Activated CD4-positive, alpha-beta T cell treated with anti-CD3 and anti-CD28 coated beads, Interleukin-2, amount 50 U/mL, for 24 hours (primary cell): ENCODE data around the gene AXIN1.
"Not testable (repeated sequence)": the region's sequence is repeated elsewhere in the genome, so short reads cannot be mapped to it uniquely, and the experiment has no call there.

ENCODE experiments used
- DNase-seq, 2 donors: peaks; one replicate each; pipeline ENCODE4 v3.0.0-alpha.2; 2020; ENCODE audit warnings: low read depth in 1 of 2, low spot score in 1 of 2

The AXIN1 gene

DNA sequence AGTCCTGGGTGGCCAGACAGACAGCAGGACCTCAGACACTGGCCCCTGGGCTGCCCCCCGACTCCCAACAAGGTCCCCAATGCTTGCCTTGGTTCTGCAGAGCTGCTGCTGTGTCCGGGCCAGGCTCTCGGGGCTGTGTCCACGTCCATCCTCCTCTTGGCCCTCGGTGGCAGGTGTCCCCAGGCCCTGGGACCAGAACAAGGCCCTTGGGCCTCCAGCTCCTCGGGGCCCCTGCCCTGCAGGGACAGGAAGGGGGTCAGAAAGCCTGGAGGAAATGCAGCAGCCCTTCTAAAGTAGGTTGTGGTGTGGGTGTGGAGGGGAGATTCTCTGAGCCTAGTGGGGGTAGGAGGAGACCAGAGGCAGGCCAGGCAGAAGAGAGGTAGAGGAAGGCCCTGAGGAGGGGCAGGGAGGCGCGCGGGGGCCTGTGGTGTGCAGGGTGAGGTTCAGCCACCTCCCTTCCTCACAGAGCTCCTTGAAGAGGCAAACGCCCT is 2.5 kb upstream of the AXIN1 start:
- DNase-seq, result no peak

DNA sequence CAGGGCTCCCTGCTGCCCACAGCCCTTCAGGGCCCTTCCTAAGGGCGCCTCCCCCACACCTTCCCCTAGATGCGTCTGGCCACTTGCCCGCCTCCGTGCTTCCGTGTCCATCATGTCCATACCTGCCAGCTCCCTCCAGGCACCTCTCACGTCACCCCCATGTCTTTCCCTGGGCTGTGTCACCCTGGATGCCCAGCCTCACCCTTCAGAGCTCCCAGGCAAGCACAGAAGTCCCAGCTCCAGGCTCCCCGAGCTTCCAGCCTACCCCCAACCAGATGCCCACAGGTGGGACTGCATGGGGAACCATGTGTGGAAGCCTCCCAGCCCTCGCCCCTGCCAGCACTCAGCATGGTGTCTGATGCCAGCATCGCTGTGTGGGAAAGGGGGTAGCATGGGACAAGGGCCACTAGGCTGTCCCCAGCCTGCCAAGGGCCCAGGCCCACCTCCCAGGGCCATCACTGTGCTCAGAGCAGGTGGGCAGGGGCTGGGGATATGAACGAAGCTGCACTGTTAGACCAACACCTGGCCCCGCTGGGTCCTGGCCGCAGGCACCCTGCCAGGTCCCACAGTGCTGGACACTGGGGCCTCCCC is 1.9 kb upstream of the AXIN1 start:
- DNase-seq, result no peak

DNA sequence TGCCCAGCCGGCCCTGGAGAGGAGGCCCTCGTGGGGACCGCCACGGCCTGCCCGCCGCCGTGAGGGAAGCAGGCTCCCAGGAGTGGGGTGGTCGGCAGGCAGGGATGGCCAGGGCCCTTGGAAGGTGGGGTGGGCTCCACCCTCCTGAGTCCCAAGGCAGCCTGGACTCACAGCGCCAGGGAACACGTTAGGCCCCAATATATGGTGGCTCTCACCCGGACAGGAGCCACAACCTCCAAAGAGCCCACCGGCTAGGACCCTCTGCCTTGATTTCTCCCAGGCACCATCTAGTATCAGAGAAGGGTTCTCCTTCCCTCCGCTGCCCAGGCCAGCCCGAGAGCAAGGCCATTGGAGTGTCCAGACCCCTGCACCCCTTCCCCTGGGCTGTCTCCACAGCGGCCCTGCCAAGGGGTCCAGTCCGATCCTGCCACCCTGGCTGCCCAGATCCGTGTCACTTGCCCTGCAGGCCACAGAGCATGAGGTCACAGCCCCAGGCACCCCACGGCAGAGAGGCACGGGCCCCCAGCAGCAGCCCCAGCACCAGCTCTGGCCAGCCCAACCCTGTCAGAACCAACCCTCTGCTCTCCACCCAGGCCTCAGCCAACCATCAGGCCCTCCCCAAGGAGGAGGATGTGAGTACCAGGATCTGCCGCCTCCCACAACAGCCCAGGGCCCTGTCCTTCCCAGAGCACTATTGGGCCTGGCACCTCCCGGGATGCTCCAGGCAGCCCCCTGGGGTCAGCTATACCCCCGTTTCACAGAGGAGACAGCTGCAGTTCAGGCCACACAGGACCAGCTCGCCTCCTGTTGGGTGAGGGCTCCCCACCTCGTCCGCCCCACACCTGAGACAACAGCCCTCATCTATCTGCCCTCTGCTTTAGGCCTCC is 1.1 kb upstream of the AXIN1 start:
- no peak for DNase-seq

DNA sequence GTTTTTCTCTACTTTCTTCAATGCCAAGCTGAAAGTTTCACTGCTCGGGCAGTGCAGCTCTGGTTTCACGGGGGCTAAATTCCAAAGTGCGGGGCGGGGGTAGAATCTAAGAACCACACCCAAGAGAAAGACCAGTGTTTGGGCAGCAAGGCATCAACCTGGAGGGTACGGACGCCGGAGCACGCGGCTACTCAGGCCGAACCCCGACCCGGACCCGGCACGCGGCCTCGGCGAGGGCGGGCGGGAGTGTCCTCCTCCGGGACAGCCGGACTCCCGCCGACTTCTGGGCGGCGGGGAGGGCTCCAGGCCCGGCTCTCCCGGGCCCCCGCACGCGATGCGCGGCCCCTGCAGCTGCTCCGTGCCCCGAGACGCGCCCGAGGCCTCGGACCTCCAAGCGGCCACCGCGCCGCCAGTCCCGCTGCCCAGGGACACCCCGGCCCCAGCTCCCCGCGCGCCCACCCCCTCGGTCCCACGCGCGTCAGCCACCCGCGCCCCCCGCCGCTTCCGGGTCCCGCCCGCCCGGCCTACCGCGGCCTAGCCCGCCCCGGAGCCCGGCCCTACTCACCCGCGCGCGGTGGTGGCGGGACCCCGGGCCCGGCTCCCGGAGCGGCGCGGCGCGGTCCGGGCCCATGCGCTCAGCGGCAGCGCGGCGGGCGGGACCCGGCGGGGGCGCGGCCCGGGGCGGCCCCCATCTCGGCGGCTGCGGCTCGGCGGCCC is 561 bp downstream of the AXIN1 start:
- DNase-seq, result no peak

DNA sequence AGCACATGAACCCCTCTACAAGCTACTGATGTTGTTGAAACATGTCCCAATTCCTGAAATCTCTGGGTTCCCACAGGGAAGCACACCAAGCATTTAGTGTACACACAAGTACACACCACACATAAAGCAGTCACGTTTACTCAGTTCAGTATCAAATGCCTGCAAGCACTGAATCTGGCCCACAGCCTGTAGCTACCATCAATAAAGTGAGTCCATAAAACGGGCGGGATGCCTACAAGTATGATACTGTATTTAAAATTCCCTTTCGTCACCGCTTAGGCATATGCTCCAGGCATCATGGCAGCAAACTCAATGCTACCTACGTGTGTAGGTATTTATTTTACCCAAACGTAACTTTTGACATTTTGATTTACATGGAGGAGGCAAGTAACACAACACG is 2.3 kb downstream of the AXIN1 start:
- no peak for DNase-seq

DNA sequence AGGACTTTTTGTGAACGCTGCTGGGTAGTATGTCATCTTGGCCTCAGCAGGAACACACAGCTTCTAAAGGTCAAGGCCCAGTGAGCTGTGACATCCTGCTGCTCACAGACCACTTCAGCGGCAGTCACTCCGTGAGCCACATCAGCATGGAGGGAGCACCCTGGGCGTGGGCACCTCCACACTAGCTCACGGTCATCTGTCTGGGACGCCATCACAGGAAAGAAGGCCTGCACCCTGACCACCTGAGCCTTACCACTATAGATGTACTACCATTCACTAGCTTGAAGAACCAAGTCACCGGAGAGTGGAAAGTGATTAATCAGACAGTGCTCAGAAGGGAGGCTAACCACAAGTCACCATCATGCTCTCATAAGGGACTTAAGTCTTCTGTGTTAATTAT is 3.3 kb downstream of the AXIN1 start:
- no peak for DNase-seq

DNA sequence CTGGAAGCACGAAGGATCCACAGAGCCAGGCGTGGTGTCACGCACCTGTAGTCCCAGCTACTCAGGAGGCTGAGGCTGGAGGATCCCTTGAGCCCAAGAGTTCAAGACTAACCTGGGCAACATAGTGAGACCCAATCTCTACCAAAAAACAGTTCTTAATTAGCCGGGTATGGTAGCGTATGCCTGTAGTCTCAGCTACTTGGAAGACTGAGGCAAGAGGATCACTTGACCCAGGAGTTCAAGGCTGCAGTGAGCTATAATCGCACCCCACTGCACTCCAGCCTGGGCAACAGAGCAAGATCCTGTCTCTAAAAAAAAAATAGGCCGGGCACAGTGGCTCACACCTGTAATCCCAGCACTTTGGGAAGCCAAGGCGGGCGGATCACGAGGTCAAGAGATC is 4.0 kb downstream of the AXIN1 start:
- not testable (repeated sequence) for DNase-seq

DNA sequence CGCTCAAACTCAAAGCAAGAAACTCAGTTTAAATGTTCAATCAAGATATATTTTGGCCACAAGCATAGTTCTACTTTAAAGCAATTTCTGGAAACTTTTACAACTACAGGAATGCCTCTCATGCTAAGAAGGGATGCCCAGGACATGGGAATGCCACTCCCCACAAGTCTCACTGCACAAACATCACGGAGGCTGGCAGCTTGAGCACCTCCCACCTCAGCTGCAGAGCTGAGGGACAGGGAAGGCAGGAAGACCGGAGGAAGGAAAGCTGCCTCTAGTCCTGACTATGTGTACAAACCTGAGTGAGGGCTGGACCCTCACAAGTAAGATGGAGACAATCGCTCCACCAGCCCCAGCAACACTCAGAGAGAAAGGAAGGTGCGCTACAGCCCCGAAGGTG is 5.3 kb downstream of the AXIN1 start:
- no peak for DNase-seq

DNA sequence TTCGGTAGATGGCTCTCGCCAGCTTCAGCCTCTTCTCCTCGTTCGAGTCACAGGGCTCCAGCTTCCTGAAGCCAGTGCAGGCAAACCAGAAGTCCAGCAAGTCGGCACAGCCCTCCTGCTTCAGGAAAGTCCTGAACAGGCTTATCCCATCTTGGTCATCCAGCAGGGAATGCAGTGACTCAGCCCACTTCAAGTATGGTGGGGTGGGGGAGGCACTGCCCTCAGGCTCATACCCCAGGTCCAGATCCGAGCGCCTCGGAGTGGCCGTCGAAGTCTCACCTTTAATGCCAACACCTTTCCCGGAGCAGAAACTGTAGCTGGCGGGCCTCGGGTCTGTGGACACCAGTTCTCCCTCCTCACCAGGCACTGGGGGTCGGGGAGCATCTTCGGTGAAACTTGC is 5.9 kb downstream of the AXIN1 start:
- no peak for DNase-seq

DNA sequence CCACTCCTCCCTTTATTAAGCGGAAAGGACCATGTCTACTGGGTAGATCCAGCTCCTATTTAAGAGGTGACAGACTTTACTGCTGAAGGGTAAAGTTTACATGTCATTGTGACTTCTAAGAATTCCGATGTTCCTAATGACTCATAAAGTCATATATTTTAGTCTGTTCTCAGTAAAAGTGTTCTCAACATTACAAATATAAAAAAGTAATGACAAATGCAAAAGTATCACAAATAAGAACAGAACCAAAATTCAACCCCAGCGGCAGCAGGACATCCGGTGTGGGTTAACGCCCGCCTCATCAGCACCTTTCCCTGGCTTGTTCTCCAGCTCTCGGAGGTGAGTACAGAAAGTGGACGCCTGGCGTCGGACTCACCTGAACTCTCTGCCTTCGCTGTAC is 6.8 kb downstream of the AXIN1 start:
- DNase-seq, result no peak

DNA sequence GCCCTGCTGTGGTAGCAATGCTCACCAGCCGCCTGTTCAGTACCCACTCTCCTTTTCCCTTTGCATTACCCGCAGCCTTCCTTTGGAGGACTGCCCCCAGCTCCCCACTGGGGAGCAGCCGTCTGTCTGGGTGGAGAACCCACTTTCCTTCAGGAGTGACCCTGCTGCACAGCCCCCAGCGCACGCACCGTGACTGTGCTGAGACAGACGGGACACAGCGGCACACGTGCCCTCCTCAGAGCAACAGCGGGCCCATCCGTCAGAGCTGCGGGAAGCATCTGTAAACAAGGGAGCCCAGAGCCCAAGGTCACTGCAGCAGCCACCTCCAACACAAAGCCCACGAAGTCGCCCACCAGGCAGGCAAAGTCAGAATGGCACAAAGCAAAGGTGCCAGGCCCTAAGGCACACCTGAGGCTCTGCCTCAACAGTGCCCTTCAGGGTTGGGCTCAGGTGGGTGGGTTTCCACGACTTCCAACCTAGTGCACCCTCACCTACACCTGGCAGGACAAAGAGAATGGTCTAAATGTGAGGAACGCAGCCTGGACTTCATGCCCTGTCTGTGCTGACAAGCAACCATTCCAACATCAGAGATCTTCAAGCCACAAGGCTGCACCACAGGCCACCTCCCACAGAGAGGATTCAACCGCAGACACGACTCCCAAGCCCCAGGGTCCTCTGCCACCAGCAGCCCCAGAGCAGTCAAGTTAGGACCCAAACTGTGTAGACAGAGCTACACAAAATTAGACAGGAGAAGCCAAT is 9.9 kb downstream of the AXIN1 start:
- DNase-seq, result no peak

DNA sequence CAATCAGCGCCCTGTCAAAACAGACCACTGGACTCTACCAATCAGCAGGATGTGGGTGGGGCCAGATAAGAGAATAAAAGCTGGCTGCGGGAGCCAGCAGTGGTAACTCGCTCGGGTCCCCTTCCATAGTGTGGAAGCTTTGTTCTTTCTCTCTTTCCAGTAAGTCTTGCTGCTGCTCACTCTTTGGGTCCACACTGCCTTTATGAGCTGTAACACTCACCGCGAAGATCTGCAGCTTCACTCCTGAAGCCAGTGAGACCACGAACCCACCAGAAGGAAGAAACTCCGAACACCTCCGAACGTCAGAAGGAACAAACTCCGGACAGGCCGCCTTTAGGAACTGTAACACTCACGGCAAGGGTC is 10.6 kb downstream of the AXIN1 start:
- DNase-seq, result not testable (repeated sequence)

DNA sequence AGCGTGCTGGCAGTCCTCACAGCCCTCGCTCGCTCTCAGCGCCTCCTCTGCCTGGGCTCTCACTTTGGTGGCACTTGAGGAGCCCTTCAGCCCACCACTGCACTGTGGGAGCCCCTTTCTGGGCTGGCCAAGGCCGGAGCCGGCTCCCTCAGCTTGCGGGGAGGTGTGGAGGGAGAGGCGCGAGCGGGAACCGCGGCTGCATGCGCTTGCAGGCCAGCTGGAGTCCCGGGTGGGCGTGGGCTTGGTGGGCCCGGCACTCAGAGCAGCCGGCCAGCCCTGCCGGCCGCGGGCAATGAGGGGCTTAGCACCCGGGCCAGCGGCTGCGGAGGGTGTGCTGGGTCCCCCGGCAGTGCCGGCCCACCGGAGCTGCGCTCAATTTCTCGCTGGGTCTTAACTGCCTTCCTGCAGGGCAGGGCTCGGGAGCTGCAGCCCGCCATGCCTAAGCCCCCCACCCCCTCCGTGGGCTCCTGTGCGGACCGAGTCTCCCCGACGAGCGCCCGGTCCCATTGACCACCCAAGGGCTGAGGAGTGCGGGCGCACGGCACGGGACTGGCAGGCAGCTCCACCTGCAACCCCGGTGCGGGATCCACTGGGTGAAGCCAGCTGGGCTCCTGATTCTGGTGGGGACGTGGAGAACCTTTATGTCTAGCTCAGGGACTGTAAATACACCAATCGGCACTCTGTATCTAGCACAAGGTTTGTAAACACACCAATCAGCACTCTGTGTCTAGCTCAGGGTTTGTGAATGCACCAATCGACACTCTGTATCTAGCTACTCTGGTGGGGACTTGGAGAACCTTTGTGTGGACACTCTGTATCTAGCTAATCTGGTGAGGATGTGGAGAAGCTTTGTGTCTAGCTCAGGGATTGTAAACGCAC is 11.2 kb downstream of the AXIN1 start:
- not testable (repeated sequence) for DNase-seq

DNA sequence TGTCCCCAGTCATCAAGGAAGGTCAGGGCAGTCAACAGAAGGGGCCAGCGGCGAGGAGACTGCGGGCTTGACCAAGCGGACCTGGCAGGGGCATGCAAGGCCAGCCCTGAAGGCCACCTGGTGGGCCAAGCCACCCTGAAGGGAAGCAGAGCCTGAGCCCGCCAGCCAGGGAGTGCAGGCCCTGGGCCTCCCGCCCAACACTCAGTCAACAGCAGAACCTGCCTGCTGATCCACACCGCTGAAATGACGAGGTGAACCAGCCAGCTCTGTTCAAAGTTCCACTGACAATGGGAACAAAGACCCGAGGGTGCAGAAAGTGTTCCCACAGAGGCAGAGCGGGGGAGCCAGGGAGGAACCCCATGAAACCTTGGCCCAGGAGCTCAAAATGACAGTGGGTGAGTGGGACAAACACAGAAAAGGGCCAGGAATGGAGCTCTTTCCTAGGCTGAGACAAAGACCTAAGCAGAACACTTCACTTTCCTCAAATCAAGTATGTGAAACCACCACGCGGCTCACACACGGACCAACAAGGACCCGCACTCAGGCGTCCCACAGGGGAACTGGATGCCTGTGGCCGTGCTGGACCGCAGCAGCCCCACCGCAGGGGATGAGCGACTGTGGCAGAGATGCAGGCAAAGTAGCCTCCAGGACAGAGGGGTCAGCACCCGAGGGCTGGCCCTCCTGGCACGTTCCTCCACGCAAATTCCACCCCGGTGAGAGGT is 12.0 kb downstream of the AXIN1 start:
- no peak for DNase-seq

DNA sequence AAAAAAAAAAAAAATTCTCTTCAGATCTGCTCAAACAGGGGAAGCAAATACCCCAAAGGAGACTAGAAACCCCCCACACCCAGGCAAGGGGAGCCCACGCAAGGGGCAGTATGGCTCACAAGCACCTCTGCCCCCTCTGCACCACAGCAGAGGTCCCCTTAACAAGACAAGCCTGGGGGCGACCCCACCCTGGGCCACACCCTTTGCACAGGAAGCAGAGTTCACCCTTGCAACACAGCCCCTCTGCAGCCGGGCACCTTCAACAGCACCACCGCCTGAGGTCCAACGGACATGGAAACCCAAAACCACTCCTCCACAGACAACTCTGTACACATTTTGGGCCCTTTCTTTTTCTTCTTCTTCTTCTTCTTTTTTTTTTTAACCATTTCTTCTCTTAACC is 12.8 kb downstream of the AXIN1 start:
- no peak for DNase-seq

DNA sequence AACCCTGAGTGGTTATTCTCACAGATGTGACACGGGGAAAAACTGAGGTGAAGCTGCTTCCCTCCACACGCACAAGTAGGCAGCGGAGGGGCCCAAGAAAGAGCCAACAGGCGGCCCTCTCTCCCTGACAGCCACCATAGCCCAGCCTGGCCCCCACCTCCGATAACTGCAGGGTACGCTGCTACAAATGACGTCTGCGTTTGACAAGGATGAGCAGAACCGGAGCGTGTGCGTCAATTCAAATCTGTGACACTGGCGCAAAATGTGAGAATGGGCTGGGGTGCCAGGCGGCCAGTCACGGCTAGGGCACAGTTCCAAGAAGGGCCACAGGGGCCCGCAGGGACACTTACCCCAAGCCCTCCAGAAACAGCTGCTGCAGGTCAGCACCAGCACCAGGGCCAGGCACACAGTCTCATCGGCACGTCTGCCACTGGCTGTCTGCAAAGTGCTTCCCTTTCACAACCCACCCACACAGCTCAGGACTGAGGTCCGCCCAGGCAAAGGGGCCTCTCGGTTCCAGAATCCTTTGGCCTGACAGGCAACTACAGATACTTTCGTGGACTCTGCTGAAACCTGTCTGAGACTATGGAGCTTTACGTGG is 14.4 kb downstream of the AXIN1 start:
- no peak for DNase-seq

DNA sequence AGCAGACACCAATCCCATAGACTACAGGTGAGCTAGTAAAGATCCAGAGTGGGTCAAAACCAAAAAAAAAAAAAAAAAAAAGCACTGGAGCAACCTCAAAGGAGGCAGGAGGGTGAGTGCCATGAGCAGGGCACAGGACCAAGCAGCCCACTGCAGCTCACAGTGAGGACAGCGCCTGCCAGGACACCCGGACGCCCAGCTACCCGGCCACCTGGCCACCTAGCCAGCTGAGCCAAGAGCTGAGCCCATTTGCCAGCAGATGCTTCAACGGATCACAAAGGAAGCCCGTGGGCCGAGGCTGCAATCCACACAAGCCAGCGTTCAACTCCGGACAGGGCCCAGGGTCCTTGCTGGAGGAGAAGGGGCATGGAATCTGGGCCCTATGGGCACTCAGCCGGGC is 15.1 kb downstream of the AXIN1 start:
- DNase-seq, result no peak

DNA sequence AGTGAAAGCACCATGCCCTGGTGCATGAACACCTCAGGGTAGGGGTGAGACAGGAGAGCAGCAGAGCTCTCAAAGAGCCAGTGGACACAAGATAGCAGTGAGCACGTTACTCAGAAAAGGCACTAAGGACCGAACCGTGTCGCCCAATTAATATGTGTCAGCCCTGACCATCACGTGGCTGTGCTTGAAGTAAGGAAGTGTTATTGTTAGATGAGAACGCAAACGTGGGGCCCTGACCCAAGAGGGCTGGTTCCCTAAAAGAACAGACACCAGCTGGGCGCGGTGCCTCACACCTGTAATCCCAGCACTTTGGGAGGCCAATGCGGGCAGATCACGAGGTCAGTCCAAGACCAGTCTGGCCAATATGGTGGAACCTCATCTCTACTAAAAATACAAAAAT is 16.3 kb downstream of the AXIN1 start:
- DNase-seq, result no peak

DNA sequence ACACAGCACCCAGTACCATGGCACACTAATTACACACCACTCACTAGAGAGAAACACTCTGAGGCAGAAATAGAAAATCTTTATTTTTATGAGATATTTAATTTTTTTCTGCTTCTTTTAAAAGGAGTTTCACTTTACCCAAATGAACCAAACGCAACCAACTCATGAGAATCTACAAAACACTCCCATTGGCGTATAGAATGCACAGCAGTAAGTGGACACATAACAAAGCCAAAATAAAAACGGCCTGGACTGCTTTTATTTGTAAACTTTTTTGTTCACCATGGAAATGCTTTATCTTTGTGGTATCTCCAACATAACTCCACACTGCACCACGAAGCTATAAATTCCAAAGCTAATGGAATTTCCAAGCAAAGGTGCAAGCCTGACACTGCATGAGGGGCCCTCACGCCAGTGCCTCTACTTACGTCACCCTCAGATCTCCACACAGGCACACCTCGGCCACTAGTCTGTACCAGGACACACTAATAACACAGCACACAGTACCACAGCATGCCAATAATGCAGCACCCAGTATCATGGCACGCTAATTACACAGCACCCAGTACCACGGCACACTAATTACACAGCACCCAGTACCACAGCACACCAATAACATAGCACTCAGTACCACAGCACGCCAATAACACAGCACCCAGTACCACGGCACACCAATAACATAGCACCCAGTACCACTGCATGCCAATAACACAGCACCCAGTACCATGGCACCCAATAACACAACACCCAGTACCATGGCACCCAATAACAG is 17.5 kb downstream of the AXIN1 start:
- DNase-seq, result not testable (repeated sequence)
